NCI-H2029 (cell line): ENCODE measurements around the gene MUSK.
"Not testable (repeated sequence)": the region's sequence is repeated elsewhere in the genome, so short reads cannot be mapped to it uniquely, and the experiment has no call there.

Experiments used
- DNase-seq: peaks from one replicate; lab custom pipeline; 2025; lab: John Stamatoyannopoulos, UW

The MUSK gene

GRCh38 chr9:110762783-110763182 is 94.2 kb downstream of the MUSK start:
- DNase-seq = no peak

- no peak for DNase-seq
These were observed 95.0 kb downstream of the MUSK start for GRCh38 chr9:110763568-110763967.

GRCh38 chr9:110764006-110764405 is 95.4 kb downstream of the MUSK start:
- no peak for DNase-seq

GRCh38 chr9:110765926-110766325 is 97.3 kb downstream of the MUSK start:
- DNase-seq = no peak

- no peak for DNase-seq
These were observed 99.0 kb downstream of the MUSK start for GRCh38 chr9:110767559-110768063.

GRCh38 chr9:110768886-110769285 is 100.3 kb downstream of the MUSK start:
- DNase-seq = no peak

GRCh38 chr9:110769667-110770066 is 101.1 kb downstream of the MUSK start:
- no peak for DNase-seq

GRCh38 chr9:110775724-110776123 is 107.1 kb downstream of the MUSK start:
- no peak for DNase-seq

- no peak for DNase-seq
These were observed 107.6 kb downstream of the MUSK start for GRCh38 chr9:110776221-110776620.

- no peak for DNase-seq
These were observed 108.7 kb downstream of the MUSK start for GRCh38 chr9:110777196-110777875.

GRCh38 chr9:110777876-110778215 is 109.3 kb downstream of the MUSK start:
- DNase-seq = no peak

- DNase-seq = no peak
These were observed 114.1 kb downstream of the MUSK start for GRCh38 chr9:110782701-110783100.

- DNase-seq = no peak
These were observed 115.7 kb downstream of the MUSK start for GRCh38 chr9:110784309-110784708.

GRCh38 chr9:110785166-110785565 is 116.6 kb downstream of the MUSK start:
- DNase-seq = no peak

GRCh38 chr9:110788396-110788795 is 119.8 kb downstream of the MUSK start:
- not testable (repeated sequence) for DNase-seq

- DNase-seq = no peak
These were observed 120.3 kb downstream of the MUSK start for GRCh38 chr9:110788871-110789270.

- DNase-seq = no peak
These were observed 129.0 kb downstream of the MUSK start for GRCh38 chr9:110797611-110798010.

- DNase-seq = no peak
These were observed 130.8 kb downstream of the MUSK start for GRCh38 chr9:110799396-110799795.

GRCh38 chr9:110801426-110801825 is 132.8 kb downstream of the MUSK start:
- no peak for DNase-seq

GRCh38 chr9:110802416-110803035 is 133.9 kb downstream of the MUSK start:
- DNase-seq = no peak

GRCh38 chr9:110807956-110808598 is 139.5 kb downstream of the MUSK start:
- no peak for DNase-seq

- no peak for DNase-seq
These were observed 140.0 kb downstream of the MUSK start for GRCh38 chr9:110808599-110808980.

GRCh38 chr9:110809038-110809595 is 140.5 kb downstream of the MUSK start:
- no peak for DNase-seq
